Hypothalamus (tissue), 51 donors: ENCODE measurements around the gene SSBP3.

Experiments used
- DNase-seq, 51 donors: peaks; one replicate each; lab custom pipeline; 2025; lab: John Stamatoyannopoulos, UW

Gene SSBP3

DNA sequence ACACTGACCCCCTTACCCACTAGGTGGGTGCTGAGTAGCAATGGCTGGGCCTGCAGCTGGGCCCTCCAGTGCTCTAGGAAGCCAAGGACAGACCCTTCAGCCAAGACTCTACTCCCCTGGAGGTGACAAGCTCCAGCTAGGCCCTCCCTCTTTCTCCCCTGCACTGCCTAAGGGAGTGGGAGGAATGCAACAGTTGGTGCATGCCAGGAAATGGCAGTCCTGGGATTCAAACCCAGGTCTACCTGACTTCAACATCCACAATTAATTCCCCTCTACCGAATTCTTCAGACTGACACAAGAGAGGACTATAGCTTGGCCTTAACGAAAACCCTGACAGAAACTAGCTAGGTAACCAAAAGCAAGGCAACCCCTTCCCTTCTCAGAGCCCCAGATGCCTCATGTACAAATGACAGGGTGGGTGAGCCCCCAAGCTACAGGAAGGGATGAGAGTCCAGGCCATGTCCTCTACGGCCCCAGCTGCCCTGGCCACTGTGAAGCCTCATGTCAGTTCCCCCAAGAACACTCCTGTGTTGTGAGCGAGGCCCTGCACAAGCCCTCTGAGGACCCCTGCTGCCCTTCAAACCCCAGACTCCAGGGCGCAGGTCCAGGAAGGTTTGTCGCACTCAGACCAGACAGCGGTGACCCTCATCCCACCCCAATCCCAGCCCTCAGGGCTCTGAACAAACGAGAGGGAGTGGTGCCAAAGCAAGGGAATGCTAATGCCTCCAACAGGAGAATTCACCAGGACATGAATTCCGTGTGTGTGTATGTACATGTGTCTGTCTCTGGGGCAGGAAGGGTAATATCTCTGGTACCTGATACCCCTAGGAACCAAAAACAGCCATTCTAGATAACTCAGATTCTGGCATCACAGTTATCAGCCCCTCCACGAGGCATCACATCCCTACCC lies 113.9 kb downstream of the SSBP3 start:
- DNase-seq, result no peak

DNA sequence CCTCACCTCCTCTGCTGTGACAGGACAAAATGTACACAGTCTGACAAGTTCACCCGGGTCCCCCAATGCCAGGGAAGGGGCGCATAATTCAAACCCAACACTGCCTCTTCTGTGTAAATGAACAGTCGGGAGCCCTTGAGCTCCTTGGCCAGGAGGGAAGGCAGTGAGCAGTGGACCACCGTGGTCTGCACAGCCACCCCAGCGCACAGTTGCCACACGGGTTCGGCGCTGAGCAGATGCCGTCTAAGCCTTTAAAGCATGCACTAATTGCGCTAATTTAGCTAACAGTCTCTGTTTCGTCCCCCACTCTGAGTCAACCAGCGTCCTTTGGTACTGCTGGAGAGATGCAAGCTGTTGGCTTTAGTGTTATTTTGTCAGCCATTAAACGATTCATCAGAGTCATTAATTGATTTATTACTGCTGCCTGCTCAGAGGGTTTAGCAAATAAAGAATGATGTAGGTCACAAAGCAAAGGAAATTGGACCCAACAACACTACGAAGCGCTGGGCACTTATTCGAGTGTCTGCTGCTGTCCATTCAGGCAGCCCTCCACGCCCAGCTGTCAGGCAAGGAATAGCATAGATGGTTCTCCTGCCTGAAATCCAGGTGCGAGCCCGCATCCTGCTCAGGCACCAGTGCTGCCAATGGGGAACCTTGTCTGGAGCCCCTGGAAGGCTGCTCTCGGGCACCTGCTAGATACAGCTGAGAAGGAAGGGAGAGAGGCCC lies 114.8 kb downstream of the SSBP3 start:
- no peak for DNase-seq

DNA sequence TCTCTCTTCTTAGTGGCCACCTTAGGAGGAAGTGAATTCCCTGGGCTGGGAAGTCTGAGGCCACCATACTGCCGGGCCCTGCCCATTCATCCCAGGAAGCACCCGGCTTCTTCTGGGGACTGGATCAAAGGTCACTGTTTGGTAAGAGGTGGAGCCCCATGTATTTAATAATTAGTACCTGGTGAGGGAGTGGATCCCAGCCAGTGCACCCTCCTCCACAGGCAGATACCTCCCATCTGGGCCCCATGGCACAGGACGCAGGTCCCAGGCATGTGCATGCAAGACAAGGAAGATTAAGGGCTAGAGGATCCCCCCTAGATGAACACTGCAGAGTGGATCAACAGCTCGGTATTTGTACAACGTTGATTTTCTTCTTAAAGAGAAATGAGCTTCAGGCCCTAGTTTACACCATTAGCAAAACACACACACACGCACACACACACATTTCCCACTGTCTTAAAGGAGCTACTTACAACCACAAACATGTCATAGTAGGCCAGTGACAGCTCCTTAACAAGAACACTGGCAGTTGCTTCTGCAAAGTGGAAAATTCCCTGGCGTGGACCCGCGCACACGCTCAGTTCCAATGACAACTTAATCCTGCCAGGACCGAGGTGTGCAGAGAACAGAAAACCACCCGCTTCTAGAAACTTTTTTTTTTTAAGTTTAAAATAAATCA lies 115.5 kb downstream of the SSBP3 start:
- peak in 1 of 51 donors; percentile 26 for DNase-seq

DNA sequence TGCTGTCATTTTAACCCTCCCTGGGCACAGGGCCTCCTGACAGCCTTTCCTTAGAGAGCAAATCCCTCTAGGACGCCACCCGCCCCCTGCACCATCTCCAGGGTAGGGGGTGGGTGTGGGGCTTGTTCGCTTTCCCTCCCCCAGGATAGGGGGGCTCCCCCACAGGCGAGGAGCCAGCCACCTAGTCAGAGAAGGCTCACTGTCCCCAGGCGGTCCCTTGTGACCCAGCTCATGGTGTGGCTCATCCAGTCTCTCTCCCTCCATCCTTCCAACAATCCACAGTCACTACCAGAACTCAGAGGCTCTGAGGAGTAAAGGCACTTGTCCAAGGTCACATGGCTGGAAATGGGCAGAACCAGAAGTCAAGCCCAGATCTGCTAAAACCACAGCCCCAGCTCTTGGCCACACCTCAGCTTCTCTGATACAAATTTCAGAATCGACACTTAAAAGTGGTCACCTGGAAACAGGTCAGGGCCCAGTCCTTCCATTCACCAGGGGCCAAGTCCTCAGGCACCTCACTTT lies 116.4 kb downstream of the SSBP3 start:
- DNase-seq, result peak in 1 of 51 donors; percentile 24

DNA sequence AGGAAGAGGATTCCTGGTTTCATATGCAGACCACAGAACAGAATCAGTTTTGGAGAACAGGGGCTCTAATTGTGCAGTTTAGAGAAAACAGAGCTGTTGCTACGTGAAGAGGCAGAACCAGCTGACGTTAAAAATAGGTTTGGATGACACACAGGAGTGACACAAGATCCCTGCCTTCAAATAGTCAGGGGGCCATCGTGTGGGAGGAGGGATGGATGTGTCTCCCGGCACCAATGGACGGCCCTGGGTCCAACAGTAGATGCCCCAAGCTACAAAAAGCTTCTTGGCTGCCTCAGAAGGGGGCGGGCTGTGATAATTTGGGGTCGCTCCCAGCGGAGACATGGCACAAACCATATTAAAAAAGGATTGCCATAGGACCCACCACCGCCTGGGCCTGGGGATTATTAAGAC lies 118.4 kb downstream of the SSBP3 start:
- DNase-seq, result peak in 2 of 51 donors; percentile 20 to 36

DNA sequence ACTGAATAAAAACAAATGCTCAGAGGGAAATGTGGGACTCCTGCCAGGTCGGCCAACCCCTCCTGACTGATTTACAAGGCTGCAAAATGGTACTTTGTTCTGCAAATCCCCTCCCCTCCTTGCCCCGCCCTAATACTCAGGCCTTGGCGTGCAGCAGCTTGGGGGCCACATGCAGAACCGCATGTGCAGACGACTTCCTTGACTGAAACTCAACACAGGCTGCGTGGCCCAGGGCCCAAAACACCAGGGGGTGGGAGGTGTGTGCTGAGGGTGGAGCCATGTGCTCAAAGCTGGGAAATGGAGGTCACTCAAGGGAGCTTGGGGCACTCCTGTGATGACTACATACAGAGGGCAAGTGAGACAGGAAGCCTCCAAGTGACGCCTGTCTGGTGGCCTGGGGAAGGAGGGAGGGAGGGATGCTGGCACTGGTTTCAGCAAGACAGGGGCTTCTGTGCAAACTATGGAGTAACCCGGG lies 119.0 kb downstream of the SSBP3 start:
- peak in 22 of 51 donors; percentile 8 to 54 (median 20) for DNase-seq

DNA sequence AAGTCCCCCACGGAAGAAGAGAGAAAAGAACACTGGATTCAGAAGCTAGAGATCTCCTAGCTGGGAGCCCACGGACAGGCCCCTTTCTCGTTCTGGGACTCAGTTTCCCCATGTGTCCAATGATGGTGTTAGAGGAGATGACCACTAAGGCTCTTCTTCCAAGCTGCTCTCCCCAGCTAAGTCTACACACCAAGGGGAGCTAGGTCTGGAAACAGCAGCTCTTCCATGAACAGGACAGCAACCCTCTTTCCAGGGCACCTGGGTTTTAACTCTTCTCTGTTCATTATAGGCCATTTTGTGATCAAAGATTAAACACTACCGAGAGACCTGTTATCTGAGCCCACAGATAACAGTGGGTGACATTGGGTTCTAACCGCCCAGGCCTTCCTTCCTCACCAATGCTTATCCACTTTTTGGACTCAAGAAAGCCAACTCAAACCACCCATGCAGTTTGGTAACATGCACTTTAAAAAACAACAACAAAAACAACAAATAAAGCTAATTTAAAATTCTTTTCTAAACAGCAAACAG lies 120.3 kb downstream of the SSBP3 start:
- DNase-seq, result no peak

DNA sequence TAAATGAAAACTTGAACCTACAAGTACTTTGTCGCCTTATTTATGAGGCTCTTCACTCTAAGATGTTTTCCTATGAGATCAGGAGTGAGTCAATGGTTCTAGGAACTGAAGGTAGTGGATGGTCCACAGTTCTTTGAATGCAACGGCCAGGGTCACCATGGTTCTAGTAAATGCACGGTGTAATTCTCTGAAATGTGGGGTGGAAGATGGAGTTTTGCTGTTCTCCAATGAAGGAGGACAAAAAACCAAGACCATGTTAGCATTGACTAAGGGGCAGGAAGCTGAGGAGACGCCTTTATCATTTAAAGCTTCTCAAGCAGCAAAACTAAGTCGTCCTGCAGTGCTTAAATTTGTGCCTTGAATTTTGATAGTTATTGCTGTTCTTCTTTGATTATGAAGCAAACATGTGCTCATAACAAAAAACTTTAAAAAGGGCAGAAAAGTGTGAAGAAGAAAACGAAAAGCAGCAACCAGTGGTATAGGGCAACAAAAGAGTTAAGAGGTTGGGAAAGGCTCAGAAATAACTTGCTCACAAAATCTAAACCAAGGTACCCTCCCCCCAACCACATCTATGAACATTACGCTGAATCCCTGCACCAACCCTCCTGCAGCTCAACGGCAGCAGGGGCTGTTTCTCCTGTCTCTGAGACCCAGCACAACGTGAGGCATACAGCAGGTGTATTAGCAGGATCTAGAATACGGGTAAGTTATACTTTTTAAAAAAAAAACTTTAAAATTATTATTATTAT lies 121.2 kb downstream of the SSBP3 start:
- DNase-seq, result no peak

DNA sequence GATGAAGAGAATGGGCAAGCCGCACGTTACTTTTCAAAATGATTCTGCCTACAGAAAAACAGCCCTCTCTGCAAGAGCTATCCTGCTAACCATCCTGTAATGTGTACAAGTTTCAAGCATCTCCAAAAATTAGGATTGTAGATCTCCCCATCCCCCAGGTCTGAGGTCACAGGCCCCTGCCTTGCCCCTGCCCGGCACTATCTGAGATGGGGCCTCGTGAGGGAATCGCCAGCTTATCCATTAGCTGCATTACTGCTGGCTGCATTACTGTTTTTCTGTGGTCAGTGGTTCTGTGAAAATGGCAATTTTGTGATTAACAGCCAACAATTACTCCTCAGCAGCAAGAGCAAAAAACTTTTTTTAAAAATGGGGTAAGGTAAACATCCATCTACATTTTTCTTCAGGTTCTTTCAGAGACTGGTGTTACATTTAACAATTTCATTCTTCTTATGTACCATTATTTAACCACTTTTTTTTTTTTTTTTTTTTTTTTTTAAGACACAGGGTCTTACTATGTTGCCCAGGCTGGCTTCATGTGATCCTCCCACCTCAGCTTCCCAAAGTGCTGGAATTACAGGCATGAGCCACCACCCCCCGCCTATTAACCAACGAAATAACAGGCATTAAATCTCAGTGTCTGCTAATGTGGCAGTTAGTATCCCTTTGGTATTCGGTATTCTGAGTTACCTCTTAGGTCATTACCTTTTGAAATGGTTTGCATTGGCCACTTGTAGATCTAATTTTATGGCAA lies 122.4 kb downstream of the SSBP3 start:
- DNase-seq, result no peak

DNA sequence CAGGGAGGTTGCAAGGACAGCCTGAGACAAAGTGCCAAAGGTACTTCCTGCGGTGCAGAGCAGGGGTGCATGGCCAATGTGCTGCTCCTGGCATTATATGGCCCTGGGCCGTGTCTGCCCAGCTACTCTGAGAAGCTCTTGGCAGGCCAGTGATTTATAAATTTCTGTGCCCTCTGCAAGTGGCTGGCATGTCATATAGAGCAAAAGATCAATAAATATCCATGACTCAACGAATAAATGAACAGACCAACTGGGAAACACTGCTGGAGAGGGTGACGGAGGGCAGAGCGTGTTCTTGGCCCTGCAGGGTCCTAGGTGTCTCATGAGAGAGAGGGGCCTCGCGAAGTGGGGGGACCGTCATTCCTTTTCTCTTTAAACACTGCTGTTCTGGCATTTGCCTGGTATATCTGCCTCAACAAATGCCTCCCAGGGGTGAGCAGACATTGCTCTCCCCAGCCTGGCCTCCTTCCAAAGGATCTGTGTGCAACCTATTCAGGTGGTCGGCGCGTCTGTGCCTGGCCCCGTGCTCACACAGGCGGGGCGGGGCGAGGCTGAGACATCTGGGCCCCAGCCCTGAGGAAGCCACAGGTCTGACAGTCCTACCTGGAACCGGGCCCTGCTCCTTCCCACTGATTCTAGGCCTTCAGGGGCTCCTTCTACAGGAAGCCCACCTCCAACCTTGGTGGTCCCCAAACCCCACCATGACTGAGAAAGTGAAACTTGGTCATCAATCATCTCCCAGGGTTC lies 123.9 kb downstream of the SSBP3 start:
- DNase-seq, result no peak

DNA sequence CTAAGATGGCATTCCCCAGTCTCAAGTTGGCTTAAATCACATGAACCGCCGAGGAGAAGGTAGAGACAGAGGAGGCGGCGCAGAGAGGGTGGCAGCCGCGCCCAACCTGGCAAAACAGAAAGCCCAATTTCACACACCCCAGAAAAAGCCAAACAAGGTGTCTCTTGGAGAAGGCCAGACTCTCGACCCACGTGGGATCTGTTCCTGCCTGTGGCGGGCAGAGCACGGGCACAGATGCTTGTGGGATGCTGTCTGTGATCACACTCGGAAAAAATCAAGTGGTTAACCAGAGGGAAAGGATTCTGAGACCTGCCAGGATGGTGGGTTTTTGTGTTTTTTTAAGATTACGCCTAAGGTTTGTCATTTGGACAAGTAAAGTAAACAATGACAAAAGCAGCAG lies 125.5 kb downstream of the SSBP3 start:
- peak in 1 of 51 donors; percentile 47 for DNase-seq

DNA sequence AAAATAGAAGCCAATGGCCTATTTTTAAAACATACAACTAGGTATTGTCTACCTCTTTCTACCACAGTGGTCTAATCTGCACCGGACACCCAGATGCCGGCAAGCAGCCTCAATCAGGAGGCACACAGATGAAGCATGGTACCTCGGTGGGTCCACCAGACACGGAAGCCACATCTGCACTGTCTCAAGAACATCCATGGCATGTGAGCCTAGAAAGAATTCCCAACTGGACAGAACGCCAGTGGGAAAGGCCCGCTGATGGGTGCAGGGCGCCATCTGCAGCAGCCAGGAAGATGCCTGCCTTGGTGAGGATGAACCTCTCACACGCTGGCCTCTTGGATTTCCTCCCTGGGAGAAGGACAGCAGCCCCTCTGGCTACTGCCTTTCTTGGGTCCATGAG lies 126.7 kb downstream of the SSBP3 start:
- DNase-seq, result no peak

DNA sequence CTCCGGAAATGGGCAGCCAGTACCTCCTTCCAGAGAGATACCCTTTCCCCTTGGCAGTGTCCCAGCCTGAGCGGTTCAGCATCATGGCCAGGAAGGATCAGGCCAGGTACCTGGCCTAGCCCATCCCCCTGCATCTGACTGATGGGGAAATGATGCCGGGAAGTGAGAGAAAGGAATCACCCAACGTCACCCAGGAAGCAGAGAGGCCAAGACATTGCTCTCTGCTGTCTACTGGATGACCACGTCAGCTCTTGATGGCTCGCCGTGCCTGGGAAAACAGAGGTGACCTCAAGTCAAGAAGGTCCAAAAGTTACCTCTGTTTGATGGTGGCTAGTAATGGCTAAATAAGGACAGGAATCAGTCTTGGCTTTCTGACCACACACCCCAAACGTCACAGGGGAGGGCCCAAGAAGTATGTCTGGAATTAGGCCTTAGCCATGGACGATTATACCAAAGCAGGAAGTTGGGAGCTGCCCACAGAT lies 127.2 kb downstream of the SSBP3 start:
- no peak for DNase-seq

DNA sequence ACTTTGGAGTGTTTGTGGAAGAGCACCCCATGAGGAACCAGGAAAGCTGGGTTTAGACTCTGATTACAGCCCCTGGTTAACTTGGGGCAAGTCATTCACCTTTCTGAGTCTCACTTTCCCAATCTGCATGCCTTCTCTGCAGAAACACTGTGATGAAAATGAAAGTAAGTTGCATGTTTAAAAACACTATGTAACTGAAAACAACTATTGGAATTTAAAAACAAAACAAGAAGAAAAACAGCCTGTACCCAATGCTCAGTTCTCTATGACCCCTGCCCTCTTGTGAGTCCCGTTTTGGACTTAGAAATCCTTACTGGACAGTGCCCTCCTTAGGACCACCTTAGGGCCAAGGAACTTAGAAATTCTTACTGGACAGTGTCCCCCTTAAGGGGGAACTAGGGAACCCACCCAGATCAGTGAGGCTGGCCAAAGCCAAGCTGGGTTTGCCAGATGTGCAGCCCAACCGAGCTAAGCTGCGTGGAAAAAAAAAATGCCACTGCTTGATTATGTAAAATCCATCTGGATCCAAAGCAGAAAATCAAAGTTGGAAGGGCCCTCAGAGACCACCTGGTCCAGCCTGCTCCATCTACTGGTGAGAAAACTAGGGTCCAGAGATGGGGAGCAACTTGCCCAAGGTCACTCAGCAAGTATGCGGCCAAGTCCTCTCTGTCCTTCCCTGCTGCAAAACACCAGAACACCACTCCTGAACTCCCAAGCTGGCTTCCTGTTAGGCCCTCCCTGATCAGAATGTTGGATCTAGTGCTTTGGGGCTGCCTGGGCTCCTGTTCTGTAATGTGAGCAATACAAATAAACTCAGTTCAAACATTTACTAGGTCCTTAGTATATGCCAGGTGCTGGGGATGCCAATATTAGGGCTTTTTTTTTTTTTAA lies 128.5 kb downstream of the SSBP3 start:
- DNase-seq, result no peak

DNA sequence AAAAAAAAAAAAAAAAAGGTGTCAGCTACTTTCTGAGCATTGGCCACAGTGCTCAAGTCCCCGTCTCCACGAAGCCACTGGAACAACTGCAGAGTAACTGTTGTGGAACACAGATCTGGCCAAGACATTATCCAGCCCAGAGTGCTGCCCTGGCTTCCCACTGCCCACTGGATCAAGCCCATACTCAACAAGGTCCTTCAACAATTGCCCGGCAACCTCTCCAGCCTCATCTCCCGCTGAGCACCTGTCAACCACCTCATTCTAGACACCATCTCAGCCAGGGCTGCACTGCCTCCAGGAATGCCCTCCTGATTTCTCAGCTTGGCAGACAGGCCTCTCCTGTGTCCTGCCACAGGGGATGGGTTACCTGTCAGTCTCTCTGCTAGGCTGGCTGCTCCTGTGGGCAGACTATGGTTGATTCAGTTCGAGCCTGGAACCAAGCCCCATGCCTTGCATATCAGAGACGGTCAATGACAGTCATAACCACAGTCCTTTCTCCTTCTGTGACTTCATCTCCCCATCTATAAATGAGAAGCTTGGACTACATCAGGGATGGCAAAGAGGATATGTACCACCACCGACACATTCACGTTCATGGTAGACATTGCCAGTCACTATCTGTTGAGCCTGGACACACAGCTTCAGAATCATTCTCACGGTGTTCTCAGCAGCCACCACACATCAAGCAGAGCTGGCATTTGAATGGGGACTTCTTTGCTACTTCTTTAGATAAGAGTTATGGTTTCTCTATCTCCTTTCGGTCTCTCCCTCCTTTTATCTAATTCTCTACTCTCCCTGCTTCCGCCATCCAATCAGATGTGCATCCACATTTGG lies 129.4 kb downstream of the SSBP3 start:
- DNase-seq, result no peak

DNA sequence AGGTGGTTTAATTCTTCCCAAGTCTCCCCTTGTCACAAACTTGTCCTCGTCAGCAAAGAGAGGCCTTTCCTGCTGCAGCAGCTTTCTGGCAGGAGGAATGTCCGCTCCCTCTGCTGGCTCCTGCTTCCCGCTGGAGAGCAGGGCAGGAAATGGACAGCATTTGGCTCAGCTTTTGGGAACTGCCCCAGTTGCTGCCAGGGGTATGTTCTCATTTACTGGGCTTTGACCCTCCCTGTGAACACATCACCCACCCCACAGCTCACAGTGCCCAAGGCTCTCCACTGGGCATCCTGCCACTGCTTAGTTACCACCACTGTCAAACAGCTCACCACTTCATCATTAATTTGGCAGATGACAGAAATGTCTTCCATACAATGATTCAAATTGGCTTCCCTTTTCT lies 130.8 kb downstream of the SSBP3 start:
- peak in 27 of 51 donors; percentile 13 to 66 (median 35) for DNase-seq
